Tibial nerve (tissue), 4 donors: ENCODE data around the gene JRKL. TPM values are rescaled to one million over a fixed set of nuclear protein-coding genes. Genes with fewer than 3 reads are reported as not detected.

Source experiments
- DNase-seq, 2 donors: peaks; one replicate each; pipeline ENCODE4 v3.0.0-alpha.2; 2019; ENCODE audit warnings: low spot score in 2 of 2
- H3K27ac ChIP-seq, 4 donors: fragments of 200-600 bp; sonication (generic) in 3 of 4; one replicate each; pipeline ENCODE4 v1.5.1; 2017 to 2019; ENCODE audit warnings: mild to moderate bottlenecking in 1 of 4
- H3K27me3 ChIP-seq, 2 donors: fragments of 200-600 bp; sonication (generic) in 1 of 2; one replicate each; pipeline versions ENCODE4 v1.5.1 to v1.6.0; 2017 to 2019
- H3K36me3 ChIP-seq, 3 donors: fragments of 200-600 bp; sonication (generic); one replicate each; pipeline ENCODE4 v1.5.1; 2018 to 2019
- H3K4me1 ChIP-seq, 4 donors: fragments of 200-600 bp; sonication (generic) in 3 of 4; one replicate each; pipeline ENCODE4 v1.5.1; 2017 to 2019
- H3K4me3 ChIP-seq, 4 donors: fragments of 200-600 bp; sonication (generic) in 3 of 4; one replicate each; pipeline ENCODE4 v1.5.1; 2017 to 2019; ENCODE audit warnings: mild to moderate bottlenecking in 1 of 4, moderate library complexity in 1 of 4
- H3K9me3 ChIP-seq, 4 donors: fragments of 200-600 bp; sonication (generic) in 3 of 4; one replicate each; pipeline ENCODE4 v1.5.1; 2017 to 2019
- EP300 ChIP-seq, 2 donors: sonication (generic); formaldehyde crosslinking; IDR thresholded peaks; one replicate each; pipeline ENCODE4 v1.6.1; 2017; ENCODE audit warnings: antibody characterized with exemption in 2 of 2, mild to moderate bottlenecking in 1 of 2
- POLR2A ChIP-seq, 2 donors: fragments of 450-650 bp; IDR thresholded peaks; one replicate each; pipeline ENCODE4 v1.6.1; 2017; ENCODE audit warnings: antibody characterized with exemption in 2 of 2, mild to moderate bottlenecking in 2 of 2, moderate library complexity in 2 of 2
- WGBS, 2 donors: methylation state at CpG; one replicate each; pipeline ENCODE4 v1.1.5; 2018; 5-methylcytosine and 5-hydroxymethylcytosine counted together
- total RNA-seq, 4 donors: library from RNA; depleted of rRNA; stranded (reverse); fragments of >200 nt; gene quantifications; one replicate each; pipeline ENCODE4 v1.1.0, GENCODE V29; 2016
- TF ChIP-seq, protein P1 (sequence below), 5 experiments: fragments of 200-600 bp in 3 of 5; fragments of 450-650 bp in 2 of 5; sonication (generic) in 3 of 5; IDR thresholded peaks; one replicate each; pipeline ENCODE4 v1.5.1; 2016 to 2019; ENCODE audit warnings: antibody characterized with exemption in 5 of 5, mild to moderate bottlenecking in 3 of 5, moderate library complexity in 2 of 5

The JRKL gene
- total RNA-seq = 10 to 100 TPM in 1 of 4 donors, 1 to 10 TPM in 3; 5.9 to 10.5 (median 8.2) TPM

GRCh38 chr11:96389720-96390487 lies at the start of gene JRKL, which contains the start of gene CCDC82:
TSS of gene JRKL (plus strand) at chr11:96390013. CDS start at chr11:96390650, 637 bp downstream.
TSS of gene CCDC82 (minus strand) at chr11:96389912. CDS start at chr11:96384747, 5,165 bp downstream.
- Histone ChIP-seq H3K4me3 (peak within 1 kb of the TSS; percentile 78 to 87 (median 82)), H3K9me3 (no peaks in the 10 kb centered on the region), H3K27ac (peak within 1 kb of the TSS; percentile 85 to 93 (median 89)), H3K36me3 (no peaks in the 10 kb centered on the region), H3K27me3 (no peaks in the 10 kb centered on the region), H3K4me1 (peaks cover 0 to 56% (median 7%) of the 10 kb centered on the region in 4 donors)
- TF ChIP-seq POLR2A (IDR thresholded peaks at IDR 0.05) = peak; percentile 79 to 95
- TF ChIP-seq EP300 (IDR thresholded peaks at IDR 0.05) = peak; percentile 50 to 97
- TF ChIP-seq, protein P1, sequence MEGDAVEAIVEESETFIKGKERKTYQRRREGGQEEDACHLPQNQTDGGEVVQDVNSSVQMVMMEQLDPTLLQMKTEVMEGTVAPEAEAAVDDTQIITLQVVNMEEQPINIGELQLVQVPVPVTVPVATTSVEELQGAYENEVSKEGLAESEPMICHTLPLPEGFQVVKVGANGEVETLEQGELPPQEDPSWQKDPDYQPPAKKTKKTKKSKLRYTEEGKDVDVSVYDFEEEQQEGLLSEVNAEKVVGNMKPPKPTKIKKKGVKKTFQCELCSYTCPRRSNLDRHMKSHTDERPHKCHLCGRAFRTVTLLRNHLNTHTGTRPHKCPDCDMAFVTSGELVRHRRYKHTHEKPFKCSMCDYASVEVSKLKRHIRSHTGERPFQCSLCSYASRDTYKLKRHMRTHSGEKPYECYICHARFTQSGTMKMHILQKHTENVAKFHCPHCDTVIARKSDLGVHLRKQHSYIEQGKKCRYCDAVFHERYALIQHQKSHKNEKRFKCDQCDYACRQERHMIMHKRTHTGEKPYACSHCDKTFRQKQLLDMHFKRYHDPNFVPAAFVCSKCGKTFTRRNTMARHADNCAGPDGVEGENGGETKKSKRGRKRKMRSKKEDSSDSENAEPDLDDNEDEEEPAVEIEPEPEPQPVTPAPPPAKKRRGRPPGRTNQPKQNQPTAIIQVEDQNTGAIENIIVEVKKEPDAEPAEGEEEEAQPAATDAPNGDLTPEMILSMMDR (IDR thresholded peaks at IDR 0.05) = peak in 1 of 5 experiments; percentile 28
- peak; percentile 91 to 96 for DNase-seq
- whole genome bisulfite sequencing, 2 donors = 1% methylated on average over 32 to 53 of the region's 53 CpGs

DNA sequence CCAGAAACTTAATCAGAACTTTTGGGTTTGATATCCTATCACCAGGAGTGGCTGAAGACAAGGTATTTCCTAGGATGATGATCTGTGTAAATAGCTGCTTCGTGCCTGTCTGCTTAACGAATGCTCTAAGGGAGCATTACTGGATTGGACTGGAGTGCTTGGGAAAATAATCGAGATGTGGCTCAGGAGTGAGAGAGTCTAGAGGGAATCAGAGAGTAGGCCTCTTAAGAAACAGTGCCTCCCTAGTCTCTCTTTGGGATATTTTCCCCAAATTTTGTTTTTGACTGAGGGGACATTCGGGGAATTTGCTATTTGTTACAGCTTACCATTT lies 49.3 kb upstream of the JRKL start:
- peaks cover 0 to 64% (median 38%) of the 10 kb centered on the region in 4 donors for H3K4me1 ChIP-seq
- peak overlapping the region; percentile 83 to 93 (median 88) for H3K27ac ChIP-seq
- TF ChIP-seq, protein P1 (IDR thresholded peaks at IDR 0.05) = no peak
- peak in 1 of 2 donors; percentile 42 for TF ChIP-seq EP300 (IDR thresholded peaks at IDR 0.05)
- TF ChIP-seq POLR2A (IDR thresholded peaks at IDR 0.05) = no peak
- DNase-seq = no peak
- 59 to 64% methylated on average over 4 of the region's 4 CpGs for WGBS, 2 donors
- H3K36me3 ChIP-seq = no peaks in the 10 kb centered on the region
- H3K9me3 ChIP-seq = no peaks in the 10 kb centered on the region
- peak overlapping the region in 3 of 4 donors; percentile 58 to 70 (median 63) for H3K4me3 ChIP-seq
- H3K27me3 ChIP-seq = no peaks in the 10 kb centered on the region

DNA sequence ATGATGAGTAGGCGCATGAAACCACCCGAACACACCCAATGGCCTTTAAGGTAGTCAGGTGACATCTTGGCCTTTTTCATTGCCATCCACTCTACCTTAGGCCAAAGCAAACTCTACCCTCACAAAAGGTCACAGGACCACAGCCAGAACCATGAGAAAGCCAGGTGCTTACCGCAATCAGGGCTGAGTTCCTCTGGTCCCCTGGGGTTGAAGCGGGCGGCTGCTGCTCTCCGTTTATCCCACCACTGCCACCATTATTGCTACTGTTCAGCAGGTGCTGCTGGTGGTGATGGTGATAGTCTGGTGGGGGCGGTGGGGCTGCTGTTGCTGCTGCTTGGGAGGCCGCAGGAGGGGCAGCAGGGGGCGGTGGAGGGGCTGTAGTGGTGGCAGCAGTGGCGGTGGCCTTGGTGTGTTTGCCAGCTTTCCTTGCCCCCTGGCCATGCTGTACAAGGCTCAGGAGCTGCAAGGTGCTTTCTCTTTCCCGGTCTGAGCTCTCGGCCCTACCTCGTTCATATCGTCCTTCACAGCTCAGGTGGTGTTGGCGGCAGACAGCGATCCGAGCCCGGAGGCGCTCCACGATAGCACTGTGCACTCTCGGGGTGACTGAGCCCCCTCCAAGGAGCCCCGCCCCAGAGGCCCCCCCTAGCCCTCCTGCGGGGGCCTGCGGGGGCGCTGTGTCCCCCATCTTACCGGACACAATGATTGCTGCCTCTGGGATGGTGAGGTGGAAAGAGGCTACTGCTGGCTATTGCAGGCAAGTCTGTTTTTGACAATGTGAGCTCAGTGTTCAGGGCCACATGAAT lies 48.4 kb upstream of the JRKL start:
- H3K4me1 ChIP-seq = peaks cover 0 to 56% (median 37%) of the 10 kb centered on the region in 4 donors
- peak in 1 of 2 donors; percentile 61 for TF ChIP-seq EP300 (IDR thresholded peaks at IDR 0.05)
- TF ChIP-seq, protein P1 (IDR thresholded peaks at IDR 0.05) = peak; percentile 24 to 58 (median 43)
- peak in 1 of 2 donors; percentile 22 for TF ChIP-seq POLR2A (IDR thresholded peaks at IDR 0.05)
- no peaks in the 10 kb centered on the region for H3K27me3 ChIP-seq
- peak overlapping the region; percentile 53 to 70 (median 60) for H3K4me3 ChIP-seq
- no peaks in the 10 kb centered on the region for H3K9me3 ChIP-seq
- WGBS, 2 donors = 26 to 30% methylated on average over 12 to 23 of the region's 26 CpGs
- peak overlapping the region; percentile 83 to 93 (median 88) for H3K27ac ChIP-seq
- H3K36me3 ChIP-seq = no peaks in the 10 kb centered on the region
- peak in 1 of 2 donors; percentile 49 for DNase-seq

GRCh38 chr11:96342014-96342960 lies 47.5 kb upstream of the JRKL start:
- 0 to 1% methylated on average over 13 of the region's 13 CpGs for WGBS, 2 donors
- TF ChIP-seq, protein P1 (IDR thresholded peaks at IDR 0.05) = no peak
- Histone ChIP-seq H3K9me3 (no peaks in the 10 kb centered on the region), H3K4me1 (peaks cover 0 to 47% (median 35%) of the 10 kb centered on the region in 4 donors), H3K27ac (peak overlapping the region; percentile 83 to 93 (median 88)), H3K36me3 (no peaks in the 10 kb centered on the region), H3K27me3 (no peaks in the 10 kb centered on the region), H3K4me3 (peak overlapping the region; percentile 53 to 70 (median 60))
- DNase-seq = no peak
